HepG2 (cell line): Measurements from ENCODE around the gene SLC25A1. TPM values are rescaled to one million over a fixed set of nuclear protein-coding genes. Genes with fewer than 3 reads are reported as not detected.

ENCODE experiments used
- ARNT ChIP-seq: fragments of 450-650 bp; IDR thresholded peaks from 2 replicates; pipeline ENCODE4 v1.6.1; 2017
- CAMTA2 ChIP-seq: sonication (generic); formaldehyde crosslinking; IDR thresholded peaks from 2 replicates; pipeline ENCODE4 v1.4.0; 2020; ENCODE audit warnings: mild to moderate bottlenecking, missing genetic modification reagents, borderline replicate concordance
- FOXM1 ChIP-seq: sonication (generic); formaldehyde crosslinking; IDR thresholded peaks from 2 replicates; pipeline ENCODE4 v1.5.0; 2020; ENCODE audit warnings: missing genetic modification reagents
- KLF6 ChIP-seq: IDR thresholded peaks from 2 replicates; pipeline ENCODE4 v1.8.0; 2016; ENCODE audit warnings: missing biosample characterization, missing genetic modification reagents
- NBN ChIP-seq: fragments of 450-650 bp; conservative IDR thresholded peaks from 2 replicates; pipeline ENCODE4 v1.6.1; 2017
- ONECUT2 ChIP-seq: sonication (generic); formaldehyde crosslinking; IDR thresholded peaks from 2 replicates; pipeline ENCODE4 v1.4.0; 2020; ENCODE audit warnings: missing genetic modification reagents
- RAD51 ChIP-seq: fragments of 450-650 bp; IDR thresholded peaks from 2 replicates; pipeline ENCODE4 v1.6.1; 2016; ENCODE audit warnings: borderline replicate concordance
- SUZ12 ChIP-seq: fragments of 150-350 bp; IDR thresholded peaks from 2 replicates; pipeline ENCODE4 v1.6.1; 2014; ENCODE audit warnings: low read depth, low read length
- TOE1 ChIP-seq: sonication (generic); formaldehyde crosslinking; IDR thresholded peaks from 2 replicates; pipeline ENCODE4 v1.4.0; 2020; ENCODE audit warnings: mild to moderate bottlenecking, missing genetic modification reagents
- ZFP62 ChIP-seq: sonication (generic); formaldehyde crosslinking; IDR thresholded peaks from 2 replicates; pipeline ENCODE4 v1.4.0; 2020; ENCODE audit warnings: missing genetic modification reagents
- ZNF20 ChIP-seq: sonication (generic); formaldehyde crosslinking; IDR thresholded peaks from 2 replicates; pipeline ENCODE4 v1.4.0; 2020; ENCODE audit warnings: mild to moderate bottlenecking, moderate library complexity, missing genetic modification reagents
- ZNF207 ChIP-seq: fragments of 450-650 bp; IDR thresholded peaks from 2 replicates; pipeline ENCODE4 v1.6.1; 2016; ENCODE audit warnings: antibody characterized with exemption, borderline replicate concordance
- ZNF367 ChIP-seq: sonication (generic); formaldehyde crosslinking; IDR thresholded peaks from 2 replicates; pipeline ENCODE4 v1.4.0; 2020; ENCODE audit warnings: missing genetic modification reagents, borderline replicate concordance
- ZNF431 ChIP-seq: sonication (generic); formaldehyde crosslinking; IDR thresholded peaks from 2 replicates; pipeline ENCODE4 v1.9.0; 2022; ENCODE audit warnings: missing genetic modification reagents, low read depth, mild to moderate bottlenecking, borderline replicate concordance
- ZNF558 ChIP-seq: sonication (generic); formaldehyde crosslinking; IDR thresholded peaks from 2 replicates; pipeline ENCODE4 v1.9.0; 2022; ENCODE audit warnings: mild to moderate bottlenecking, missing genetic modification reagents, borderline replicate concordance
- ZNF619 ChIP-seq: sonication (generic); formaldehyde crosslinking; IDR thresholded peaks from 2 replicates; pipeline ENCODE4 v1.4.0; 2020; ENCODE audit warnings: mild to moderate bottlenecking, missing genetic modification reagents
- ZNF839 ChIP-seq: sonication (generic); formaldehyde crosslinking; IDR thresholded peaks from 2 replicates; pipeline ENCODE4 v1.4.0; 2020; ENCODE audit warnings: missing genetic modification reagents, mild to moderate bottlenecking, borderline replicate concordance
- polyA plus RNA-seq, 8 experiments: library from polyadenylated mRNA; depleted of rRNA in 3 of 8; stranded (reverse) in 7 of 8; unstranded in 1 of 8; fragments of >200 nt; fragmentation: Illumina TruSeq in 4 of 8; extraction: Trizol in 4 of 8; gene quantifications; 2 replicates each; pipeline versions ENCODE4 v1.2.1 to v1.2.3, GENCODE V29; 2011 to 2016; ENCODE audit warnings: low read depth in 4 of 8, missing spikeins in 1 of 8, mixed read lengths in 1 of 8; ENCODE audit not compliant: insufficient read depth in 1 of 8
- total RNA-seq, 5 experiments: library from RNA; depleted of rRNA; stranded (reverse); fragments of >200 nt; fragmentation: Illumina TruSeq; extraction: Trizol; gene quantifications; 2 replicates each; pipeline ENCODE4 v1.2.3, GENCODE V29; 2016; ENCODE audit warnings: low read depth in 1 of 5
- TF ChIP-seq, protein P1 (sequence below): sonication (generic); formaldehyde crosslinking; IDR thresholded peaks from 2 replicates; pipeline ENCODE4 v1.8.0; 2022; ENCODE audit warnings: mild to moderate bottlenecking, missing genetic modification reagents, moderate library complexity
- TF ChIP-seq, protein P2 (sequence below): IDR thresholded peaks from 2 replicates; pipeline ENCODE4 v1.6.1; 2012; ENCODE audit warnings: low read length, improper control_type of control experiment
- TF ChIP-seq, protein P3 (sequence below): sonication (generic); formaldehyde crosslinking; IDR thresholded peaks from 2 replicates; pipeline ENCODE4 v1.4.0; 2020; ENCODE audit warnings: missing genetic modification reagents
- TF ChIP-seq, protein P4 (sequence below): sonication (generic); formaldehyde crosslinking; IDR thresholded peaks from 2 replicates; pipeline ENCODE4 v1.5.0; 2020; ENCODE audit warnings: mild to moderate bottlenecking, missing genetic modification reagents

Gene SLC25A1
- total and polyA plus RNA-seq, 2 of the 13 experiments (the other 11 are each of a cell fraction or from before 2014, with no cell fraction given): 49.4 to 161 TPM

DNA sequence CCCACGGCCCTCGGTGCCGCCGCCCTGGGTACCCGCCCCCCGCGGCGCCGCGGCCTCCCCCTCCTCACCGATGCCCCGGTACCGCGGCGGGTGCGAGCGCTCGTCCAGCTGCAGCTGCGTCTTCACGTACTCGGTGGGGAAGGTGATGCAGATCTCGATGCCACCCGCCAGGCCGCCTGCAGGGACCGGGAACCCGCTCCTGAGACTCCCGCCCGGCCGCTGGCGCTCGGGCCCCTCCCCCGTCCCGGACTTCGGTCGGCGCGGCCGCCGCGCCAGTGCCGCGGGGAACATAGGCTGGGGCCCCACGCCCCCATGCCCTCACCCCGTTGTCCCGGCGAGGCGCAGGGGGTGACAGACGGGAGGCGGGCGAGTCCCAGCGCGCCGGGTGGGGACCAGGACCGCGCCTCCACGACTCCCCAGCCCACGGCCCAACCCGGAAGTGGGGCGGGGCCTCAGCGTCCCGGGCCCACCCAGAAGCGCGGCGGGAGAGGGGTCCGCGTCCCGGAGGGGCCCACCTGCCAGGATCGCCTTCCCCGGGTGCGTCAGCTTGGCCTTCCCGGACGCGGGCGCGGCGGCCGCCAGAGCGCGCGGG lies 375 bp downstream of the SLC25A1 start (continued):
- TF ChIP-seq, protein P1, sequence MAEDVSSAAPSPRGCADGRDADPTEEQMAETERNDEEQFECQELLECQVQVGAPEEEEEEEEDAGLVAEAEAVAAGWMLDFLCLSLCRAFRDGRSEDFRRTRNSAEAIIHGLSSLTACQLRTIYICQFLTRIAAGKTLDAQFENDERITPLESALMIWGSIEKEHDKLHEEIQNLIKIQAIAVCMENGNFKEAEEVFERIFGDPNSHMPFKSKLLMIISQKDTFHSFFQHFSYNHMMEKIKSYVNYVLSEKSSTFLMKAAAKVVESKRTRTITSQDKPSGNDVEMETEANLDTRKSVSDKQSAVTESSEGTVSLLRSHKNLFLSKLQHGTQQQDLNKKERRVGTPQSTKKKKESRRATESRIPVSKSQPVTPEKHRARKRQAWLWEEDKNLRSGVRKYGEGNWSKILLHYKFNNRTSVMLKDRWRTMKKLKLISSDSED (CRISPR knock-in tag): no peak
- no peak for TF ChIP-seq ZNF839 (CRISPR knock-in tag)
- TF ChIP-seq ZNF558 (CRISPR knock-in tag): peak; percentile 27; the same call in 1 of the 2 replicates
- TF ChIP-seq, protein P2, sequence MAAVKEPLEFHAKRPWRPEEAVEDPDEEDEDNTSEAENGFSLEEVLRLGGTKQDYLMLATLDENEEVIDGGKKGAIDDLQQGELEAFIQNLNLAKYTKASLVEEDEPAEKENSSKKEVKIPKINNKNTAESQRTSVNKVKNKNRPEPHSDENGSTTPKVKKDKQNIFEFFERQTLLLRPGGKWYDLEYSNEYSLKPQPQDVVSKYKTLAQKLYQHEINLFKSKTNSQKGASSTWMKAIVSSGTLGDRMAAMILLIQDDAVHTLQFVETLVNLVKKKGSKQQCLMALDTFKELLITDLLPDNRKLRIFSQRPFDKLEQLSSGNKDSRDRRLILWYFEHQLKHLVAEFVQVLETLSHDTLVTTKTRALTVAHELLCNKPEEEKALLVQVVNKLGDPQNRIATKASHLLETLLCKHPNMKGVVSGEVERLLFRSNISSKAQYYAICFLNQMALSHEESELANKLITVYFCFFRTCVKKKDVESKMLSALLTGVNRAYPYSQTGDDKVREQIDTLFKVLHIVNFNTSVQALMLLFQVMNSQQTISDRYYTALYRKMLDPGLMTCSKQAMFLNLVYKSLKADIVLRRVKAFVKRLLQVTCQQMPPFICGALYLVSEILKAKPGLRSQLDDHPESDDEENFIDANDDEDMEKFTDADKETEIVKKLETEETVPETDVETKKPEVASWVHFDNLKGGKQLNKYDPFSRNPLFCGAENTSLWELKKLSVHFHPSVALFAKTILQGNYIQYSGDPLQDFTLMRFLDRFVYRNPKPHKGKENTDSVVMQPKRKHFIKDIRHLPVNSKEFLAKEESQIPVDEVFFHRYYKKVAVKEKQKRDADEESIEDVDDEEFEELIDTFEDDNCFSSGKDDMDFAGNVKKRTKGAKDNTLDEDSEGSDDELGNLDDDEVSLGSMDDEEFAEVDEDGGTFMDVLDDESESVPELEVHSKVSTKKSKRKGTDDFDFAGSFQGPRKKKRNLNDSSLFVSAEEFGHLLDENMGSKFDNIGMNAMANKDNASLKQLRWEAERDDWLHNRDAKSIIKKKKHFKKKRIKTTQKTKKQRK: no peak
- TF ChIP-seq ZNF619: no peak
- TF ChIP-seq FOXM1 (CRISPR knock-in tag): no peak
- no peak for TF ChIP-seq ONECUT2 (CRISPR knock-in tag)
- TF ChIP-seq CAMTA2 (CRISPR knock-in tag): no peak
- TF ChIP-seq ZNF367 (CRISPR knock-in tag): 0 out of 2 replicates have a peak, but pooled peaks have one; percentile 49
- no peak for TF ChIP-seq SUZ12
- TF ChIP-seq, protein P3, sequence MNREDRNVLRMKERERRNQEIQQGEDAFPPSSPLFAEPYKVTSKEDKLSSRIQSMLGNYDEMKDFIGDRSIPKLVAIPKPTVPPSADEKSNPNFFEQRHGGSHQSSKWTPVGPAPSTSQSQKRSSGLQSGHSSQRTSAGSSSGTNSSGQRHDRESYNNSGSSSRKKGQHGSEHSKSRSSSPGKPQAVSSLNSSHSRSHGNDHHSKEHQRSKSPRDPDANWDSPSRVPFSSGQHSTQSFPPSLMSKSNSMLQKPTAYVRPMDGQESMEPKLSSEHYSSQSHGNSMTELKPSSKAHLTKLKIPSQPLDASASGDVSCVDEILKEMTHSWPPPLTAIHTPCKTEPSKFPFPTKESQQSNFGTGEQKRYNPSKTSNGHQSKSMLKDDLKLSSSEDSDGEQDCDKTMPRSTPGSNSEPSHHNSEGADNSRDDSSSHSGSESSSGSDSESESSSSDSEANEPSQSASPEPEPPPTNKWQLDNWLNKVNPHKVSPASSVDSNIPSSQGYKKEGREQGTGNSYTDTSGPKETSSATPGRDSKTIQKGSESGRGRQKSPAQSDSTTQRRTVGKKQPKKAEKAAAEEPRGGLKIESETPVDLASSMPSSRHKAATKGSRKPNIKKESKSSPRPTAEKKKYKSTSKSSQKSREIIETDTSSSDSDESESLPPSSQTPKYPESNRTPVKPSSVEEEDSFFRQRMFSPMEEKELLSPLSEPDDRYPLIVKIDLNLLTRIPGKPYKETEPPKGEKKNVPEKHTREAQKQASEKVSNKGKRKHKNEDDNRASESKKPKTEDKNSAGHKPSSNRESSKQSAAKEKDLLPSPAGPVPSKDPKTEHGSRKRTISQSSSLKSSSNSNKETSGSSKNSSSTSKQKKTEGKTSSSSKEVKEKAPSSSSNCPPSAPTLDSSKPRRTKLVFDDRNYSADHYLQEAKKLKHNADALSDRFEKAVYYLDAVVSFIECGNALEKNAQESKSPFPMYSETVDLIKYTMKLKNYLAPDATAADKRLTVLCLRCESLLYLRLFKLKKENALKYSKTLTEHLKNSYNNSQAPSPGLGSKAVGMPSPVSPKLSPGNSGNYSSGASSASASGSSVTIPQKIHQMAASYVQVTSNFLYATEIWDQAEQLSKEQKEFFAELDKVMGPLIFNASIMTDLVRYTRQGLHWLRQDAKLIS (CRISPR knock-in tag): no peak
- TF ChIP-seq TOE1 (CRISPR knock-in tag): no peak
- TF ChIP-seq ZFP62 (CRISPR knock-in tag): no peak
- 0 out of 2 replicates have a peak, but pooled peaks have one; percentile 52 for TF ChIP-seq KLF6
- no peak for TF ChIP-seq ZNF207
- TF ChIP-seq ZNF431 (CRISPR knock-in tag): peak; percentile 63; the same call in 1 of the 2 replicates
- TF ChIP-seq, protein P4, sequence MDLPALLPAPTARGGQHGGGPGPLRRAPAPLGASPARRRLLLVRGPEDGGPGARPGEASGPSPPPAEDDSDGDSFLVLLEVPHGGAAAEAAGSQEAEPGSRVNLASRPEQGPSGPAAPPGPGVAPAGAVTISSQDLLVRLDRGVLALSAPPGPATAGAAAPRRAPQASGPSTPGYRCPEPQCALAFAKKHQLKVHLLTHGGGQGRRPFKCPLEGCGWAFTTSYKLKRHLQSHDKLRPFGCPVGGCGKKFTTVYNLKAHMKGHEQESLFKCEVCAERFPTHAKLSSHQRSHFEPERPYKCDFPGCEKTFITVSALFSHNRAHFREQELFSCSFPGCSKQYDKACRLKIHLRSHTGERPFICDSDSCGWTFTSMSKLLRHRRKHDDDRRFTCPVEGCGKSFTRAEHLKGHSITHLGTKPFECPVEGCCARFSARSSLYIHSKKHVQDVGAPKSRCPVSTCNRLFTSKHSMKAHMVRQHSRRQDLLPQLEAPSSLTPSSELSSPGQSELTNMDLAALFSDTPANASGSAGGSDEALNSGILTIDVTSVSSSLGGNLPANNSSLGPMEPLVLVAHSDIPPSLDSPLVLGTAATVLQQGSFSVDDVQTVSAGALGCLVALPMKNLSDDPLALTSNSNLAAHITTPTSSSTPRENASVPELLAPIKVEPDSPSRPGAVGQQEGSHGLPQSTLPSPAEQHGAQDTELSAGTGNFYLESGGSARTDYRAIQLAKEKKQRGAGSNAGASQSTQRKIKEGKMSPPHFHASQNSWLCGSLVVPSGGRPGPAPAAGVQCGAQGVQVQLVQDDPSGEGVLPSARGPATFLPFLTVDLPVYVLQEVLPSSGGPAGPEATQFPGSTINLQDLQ (CRISPR knock-in tag): no peak
- TF ChIP-seq ZNF20 (CRISPR knock-in tag): no peak
- no peak for TF ChIP-seq ARNT
- TF ChIP-seq RAD51: no peak
- TF ChIP-seq NBN: no peak
